ENCODE measurements around the gene ENOSF1.
A peak's percentile ranks its signal among the peaks of the same experiment; 100 is the strongest.
"Not testable (repeated sequence)": the region's sequence is repeated elsewhere in the genome, so short reads cannot be mapped to it uniquely, and the experiment has no call there.

Gene ENOSF1

DNA sequence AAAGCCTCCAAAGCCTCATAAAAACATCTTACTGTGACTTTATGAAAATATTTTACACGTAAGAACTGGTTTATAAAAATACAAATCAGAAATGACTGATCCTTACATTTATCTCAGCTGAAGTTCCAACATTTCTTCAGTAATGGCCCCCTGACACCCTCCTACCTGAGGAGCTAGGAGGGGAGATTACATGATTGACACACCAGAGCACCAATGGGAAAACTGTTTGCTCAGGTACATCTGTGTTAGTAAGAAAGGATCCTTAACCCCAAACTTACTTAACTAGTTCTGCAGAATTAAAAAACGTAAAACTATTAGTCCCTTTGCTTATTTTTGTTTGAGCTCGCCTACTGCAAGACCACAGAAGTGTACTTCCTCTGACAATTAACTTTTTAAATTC is 27.0 kb downstream of the ENOSF1 start:
- Mint-ChIP-seq H3K27me3 (no peaks in the 10 kb centered on the region), H3K27ac (no peak overlapping the region), H3K9me3 (no peaks in the 10 kb centered on the region), H3K4me1 (peaks cover 38% of the 10 kb centered on the region), H3K4me3 (no peak overlapping the region)
- no peak for DNase-seq
- no peak for ATAC-seq

DNA sequence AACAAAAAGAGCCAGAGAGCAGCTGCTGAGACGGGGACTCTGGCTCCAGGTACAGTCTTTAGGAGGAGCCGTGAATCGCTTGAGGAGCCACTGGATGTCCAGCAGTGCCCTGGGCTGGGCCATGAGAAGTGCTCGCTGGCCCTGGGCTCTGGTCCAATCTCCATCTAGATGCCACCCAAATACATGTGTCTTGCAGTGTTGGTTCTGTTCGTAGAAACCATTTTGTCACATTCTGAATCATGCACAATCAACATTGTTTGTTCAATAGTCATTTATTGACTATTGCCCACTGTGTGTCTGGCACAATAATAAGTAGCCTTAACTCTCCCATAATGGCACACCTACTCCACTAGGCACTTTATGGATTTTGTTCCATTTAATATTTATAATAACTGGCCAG is 28.9 kb downstream of the ENOSF1 start:
- H3K4me1 Mint-ChIP-seq: peaks cover 38% of the 10 kb centered on the region
- no peak for DNase-seq
- no peaks in the 10 kb centered on the region for H3K27me3 Mint-ChIP-seq
- H3K27ac Mint-ChIP-seq: no peak overlapping the region
- no peak overlapping the region for H3K4me3 Mint-ChIP-seq
- no peak for ATAC-seq
- H3K9me3 Mint-ChIP-seq: no peaks in the 10 kb centered on the region

DNA sequence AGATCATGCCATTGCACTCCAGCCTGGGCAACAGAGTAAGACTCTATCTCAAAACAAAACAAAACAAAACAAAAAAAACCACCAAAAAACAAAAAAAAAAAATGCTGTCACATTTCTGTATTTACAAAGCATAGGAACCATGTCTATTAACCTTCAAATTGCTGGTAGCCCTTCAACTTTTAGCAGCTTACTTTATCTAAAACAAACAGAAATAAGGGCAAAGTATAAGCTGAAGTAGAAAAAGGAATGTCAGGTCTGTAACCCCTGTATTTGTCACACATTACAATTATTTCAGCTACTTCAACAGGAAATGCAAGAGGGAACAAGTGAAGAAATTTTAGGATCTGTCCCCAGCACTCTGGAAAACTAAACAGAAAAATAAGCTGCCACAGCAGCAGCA is 29.6 kb downstream of the ENOSF1 start:
- no peaks in the 10 kb centered on the region for H3K9me3 Mint-ChIP-seq
- H3K4me1 Mint-ChIP-seq: peaks cover 38% of the 10 kb centered on the region
- ATAC-seq: no peak
- DNase-seq: no peak
- H3K27me3 Mint-ChIP-seq: no peaks in the 10 kb centered on the region
- H3K4me3 Mint-ChIP-seq: peak overlapping the region in 1 of 2 donors; percentile 36
- H3K27ac Mint-ChIP-seq: peak overlapping the region; percentile 95 to 98

DNA sequence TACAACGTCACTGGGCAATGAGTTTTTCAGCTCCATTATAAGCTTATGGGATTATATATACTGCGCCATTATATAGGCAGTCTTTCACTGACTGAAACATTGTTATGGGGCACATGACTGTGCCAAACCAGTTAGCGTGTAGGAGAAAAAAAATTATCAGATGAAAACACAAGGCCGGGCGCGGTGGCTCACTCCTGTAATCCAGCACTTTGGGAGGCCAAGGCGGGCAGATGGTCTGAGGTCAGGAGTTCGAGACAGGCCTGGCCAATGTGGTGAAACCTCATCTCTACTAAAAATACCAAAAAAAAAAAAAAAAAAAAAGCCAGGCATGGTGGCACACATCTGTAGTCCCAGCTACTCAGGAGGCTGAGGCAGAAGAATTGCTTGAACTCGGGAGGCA is 30.0 kb downstream of the ENOSF1 start:
- ATAC-seq, H3K27me3 Mint-ChIP-seq, H3K9me3 Mint-ChIP-seq, DNase-seq: not testable (repeated sequence)
- Mint-ChIP-seq H3K4me3 (peak overlapping the region; percentile 29 to 44), H3K4me1 (peaks cover 38% of the 10 kb centered on the region), H3K27ac (peak overlapping the region; percentile 95 to 98)

DNA sequence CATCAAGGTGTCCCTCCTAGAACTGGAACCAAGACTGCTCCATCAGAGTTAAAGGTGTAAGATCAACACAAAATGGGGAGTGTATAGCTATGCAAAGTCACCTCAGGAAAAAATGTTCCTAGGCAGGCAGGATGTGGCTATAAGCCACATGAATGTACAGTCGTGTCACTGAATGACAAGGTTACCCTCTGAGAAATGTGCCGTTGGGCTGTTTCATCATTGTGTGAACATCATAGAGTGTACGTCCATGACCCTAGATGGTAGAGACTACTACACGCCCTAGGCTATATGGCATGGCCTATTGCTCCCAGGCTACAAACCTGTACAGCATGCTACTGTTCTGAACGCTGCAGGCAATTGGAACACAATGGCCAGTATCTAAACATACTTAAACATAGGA is 30.4 kb downstream of the ENOSF1 start:
- DNase-seq: peak; percentile 49 to 77
- peaks cover 38% of the 10 kb centered on the region for H3K4me1 Mint-ChIP-seq
- no peaks in the 10 kb centered on the region for H3K9me3 Mint-ChIP-seq
- H3K4me3 Mint-ChIP-seq: peak overlapping the region; percentile 29 to 44
- no peaks in the 10 kb centered on the region for H3K27me3 Mint-ChIP-seq
- ATAC-seq: peak; percentile 99
- peak overlapping the region; percentile 97 to 98 for H3K27ac Mint-ChIP-seq

DNA sequence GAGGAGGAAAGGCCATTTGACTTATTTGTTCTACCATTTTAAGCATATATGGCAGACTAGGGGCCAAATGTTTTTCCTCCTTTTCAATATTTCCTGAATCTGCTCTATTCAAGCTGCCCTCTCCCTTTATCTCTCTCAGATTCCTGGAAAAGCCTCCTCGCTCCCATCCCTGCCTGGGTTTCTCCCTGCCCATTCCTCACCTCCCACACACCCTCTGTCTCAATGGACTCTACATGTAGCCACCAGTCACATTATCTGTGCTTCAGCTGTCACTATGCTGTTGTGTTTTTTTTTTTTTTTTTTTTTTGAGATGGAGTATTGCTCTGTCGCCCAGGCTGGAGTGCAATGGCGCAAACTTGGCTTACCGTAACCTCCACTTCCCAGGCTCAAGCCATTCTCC is 32.0 kb downstream of the ENOSF1 start:
- H3K9me3 Mint-ChIP-seq: no peaks in the 10 kb centered on the region
- H3K4me1 Mint-ChIP-seq: peaks cover 38% of the 10 kb centered on the region
- ATAC-seq (no peak), DNase-seq (no peak)
- no peaks in the 10 kb centered on the region for H3K27me3 Mint-ChIP-seq
- no peak overlapping the region for H3K4me3 Mint-ChIP-seq
- peak overlapping the region; percentile 44 to 82 for H3K27ac Mint-ChIP-seq

DNA sequence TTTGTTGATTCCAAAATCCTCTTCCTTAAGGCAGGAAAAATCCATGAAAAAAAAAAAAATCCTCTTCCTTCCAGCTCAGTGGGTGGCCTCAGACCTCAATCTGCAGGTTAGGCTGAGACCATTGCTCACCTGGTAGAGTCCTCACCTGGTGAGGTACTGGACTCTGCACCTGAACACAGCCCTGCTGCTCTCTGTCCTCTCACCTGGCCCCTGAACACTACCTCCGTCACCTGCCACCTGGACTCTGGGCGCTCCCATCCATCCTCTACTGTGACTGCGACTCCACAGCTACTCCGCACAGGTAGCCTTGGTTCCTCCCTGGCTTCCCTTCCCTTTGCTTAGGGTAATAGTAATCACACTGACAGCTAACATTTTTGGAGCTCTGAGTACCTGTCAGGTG is 32.9 kb downstream of the ENOSF1 start:
- H3K4me3 Mint-ChIP-seq: no peak overlapping the region
- peak overlapping the region; percentile 64 to 85 for H3K27ac Mint-ChIP-seq
- no peaks in the 10 kb centered on the region for H3K27me3 Mint-ChIP-seq
- ATAC-seq: no peak
- peaks cover 35% of the 10 kb centered on the region for H3K4me1 Mint-ChIP-seq
- DNase-seq: no peak
- H3K9me3 Mint-ChIP-seq: no peaks in the 10 kb centered on the region

DNA sequence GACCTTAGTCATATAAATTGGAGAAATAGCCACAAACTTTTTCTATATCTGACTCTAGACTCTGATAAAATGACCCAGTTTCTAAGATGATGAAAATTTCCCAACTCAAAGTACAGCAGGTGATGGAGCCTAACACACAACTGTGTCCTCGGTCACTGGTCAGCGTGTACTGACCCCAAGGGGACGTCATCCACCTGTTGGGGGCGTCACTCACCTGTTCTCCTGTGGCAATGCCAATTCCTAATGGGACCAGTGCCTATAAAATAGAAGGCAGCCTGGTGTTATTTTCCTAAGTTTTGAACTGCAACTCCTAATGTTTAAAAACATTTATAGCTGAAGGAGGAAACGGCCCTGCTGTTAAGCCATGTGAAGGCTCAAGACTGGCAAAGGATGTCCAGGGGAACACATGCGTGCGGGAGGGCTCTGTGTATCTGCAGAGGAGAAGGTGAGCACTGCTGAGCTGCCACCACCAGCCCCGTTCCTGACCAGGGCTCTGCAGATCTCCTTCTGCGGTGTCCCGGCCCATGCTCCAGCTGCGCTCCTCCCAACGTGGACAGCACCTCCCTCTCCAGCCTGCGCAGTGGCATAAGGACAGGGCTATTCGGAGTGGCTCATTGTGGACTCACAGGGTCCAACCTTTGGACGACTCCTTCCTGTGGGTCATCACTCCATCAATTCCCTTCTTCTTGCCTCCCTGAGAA is 33.8 kb downstream of the ENOSF1 start:
- Mint-ChIP-seq H3K27ac (no peak overlapping the region), H3K4me3 (no peak overlapping the region), H3K9me3 (no peaks in the 10 kb centered on the region), H3K4me1 (peaks cover 27% of the 10 kb centered on the region), H3K27me3 (no peaks in the 10 kb centered on the region)
- DNase-seq: no peak
- ATAC-seq: no peak

DNA sequence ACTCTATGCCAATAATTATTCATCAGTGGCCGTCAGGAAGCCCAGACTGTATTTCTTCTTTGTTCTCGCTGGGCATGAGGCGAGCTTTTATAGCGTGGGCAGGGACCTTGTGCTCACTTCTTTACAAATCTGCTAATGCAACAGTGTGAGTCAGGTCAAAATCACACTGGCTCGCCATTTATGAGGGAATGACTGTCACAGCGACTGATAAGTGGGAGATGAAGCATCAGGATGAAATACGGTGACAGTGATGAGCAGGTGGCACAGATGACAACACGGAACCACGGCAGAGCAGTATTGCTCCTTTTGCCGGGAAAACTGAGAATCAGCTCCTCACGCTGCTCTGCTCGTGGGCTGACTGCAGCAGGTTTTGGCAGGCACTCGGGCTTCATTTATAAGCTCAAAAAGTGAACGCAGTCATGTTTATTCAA is 34.5 kb downstream of the ENOSF1 start:
- DNase-seq: no peak
- H3K9me3 Mint-ChIP-seq: no peaks in the 10 kb centered on the region
- peaks cover 21% of the 10 kb centered on the region for H3K4me1 Mint-ChIP-seq
- ATAC-seq: no peak
- H3K27ac Mint-ChIP-seq: no peak overlapping the region
- no peak overlapping the region for H3K4me3 Mint-ChIP-seq
- no peaks in the 10 kb centered on the region for H3K27me3 Mint-ChIP-seq

DNA sequence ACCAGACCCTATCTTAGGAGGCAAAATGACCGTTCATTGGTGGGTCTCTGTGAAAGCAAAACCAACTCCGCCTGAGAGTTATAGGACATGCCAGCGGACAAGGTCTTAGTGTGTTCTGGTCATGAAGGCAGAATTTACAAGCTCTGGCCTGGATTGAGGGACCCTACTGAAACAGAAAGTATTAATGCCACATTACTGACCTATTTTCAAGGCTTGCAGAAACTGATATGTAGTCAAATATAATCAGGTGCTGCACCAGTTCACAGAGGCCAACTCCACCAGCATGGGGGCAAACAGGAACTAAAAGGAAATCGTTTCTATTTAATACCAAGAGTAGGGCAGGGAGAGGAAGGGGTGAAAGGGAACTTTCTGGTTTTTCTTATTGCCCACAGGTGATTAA is 35.3 kb downstream of the ENOSF1 start:
- Mint-ChIP-seq H3K27ac (peak overlapping the region in 1 of 2 donors; percentile 84), H3K9me3 (no peaks in the 10 kb centered on the region), H3K4me3 (no peak overlapping the region), H3K4me1 (peaks cover 12% of the 10 kb centered on the region), H3K27me3 (no peaks in the 10 kb centered on the region)
- no peak for DNase-seq
- no peak for ATAC-seq

DNA sequence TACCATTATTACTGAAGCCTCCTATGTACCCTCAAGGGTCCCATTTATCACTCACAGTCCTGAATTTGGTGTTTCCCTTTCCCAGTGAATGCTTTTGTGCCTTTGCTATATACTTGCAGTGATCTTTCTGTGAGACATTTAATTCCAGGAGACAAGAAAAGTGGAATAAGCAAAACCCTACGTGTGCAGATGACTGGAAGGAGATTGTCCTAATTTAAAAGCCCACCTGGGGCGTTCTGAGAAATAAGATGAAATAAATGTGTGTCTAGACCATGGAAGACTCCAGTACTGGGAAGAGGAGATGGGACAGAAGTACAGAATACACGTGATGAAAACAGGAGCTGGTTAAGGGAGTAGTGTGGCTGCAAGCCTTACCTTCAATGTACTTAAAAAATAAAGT is 35.7 kb downstream of the ENOSF1 start:
- H3K4me3 Mint-ChIP-seq: no peak overlapping the region
- no peak for ATAC-seq
- DNase-seq: no peak
- no peak overlapping the region for H3K27ac Mint-ChIP-seq
- no peaks in the 10 kb centered on the region for H3K9me3 Mint-ChIP-seq
- peaks cover 8% of the 10 kb centered on the region for H3K4me1 Mint-ChIP-seq
- H3K27me3 Mint-ChIP-seq: no peaks in the 10 kb centered on the region

DNA sequence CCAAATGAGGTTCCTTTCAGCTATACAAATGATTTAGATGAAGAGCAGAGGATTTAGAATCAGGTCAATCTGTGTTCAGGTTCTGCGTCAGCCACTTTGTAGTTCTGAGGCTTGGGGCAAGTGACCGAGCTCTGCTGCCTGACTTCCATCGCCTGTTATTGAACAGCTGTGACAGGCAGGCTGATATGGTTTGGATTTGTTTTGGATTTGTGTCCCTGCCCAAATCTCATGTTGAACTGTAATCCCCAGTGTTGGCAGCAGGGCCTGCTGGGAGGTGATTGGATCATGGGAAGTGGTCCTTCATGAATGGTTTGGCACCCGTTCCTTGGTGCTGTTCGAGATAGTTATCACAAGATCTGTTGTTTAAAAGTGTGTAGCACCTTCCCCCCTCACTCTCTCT is 36.4 kb downstream of the ENOSF1 start:
- H3K27me3 Mint-ChIP-seq: no peaks in the 10 kb centered on the region
- H3K27ac Mint-ChIP-seq: peak overlapping the region in 1 of 2 donors; percentile 27
- peak; percentile 14 for ATAC-seq
- no peak overlapping the region for H3K4me3 Mint-ChIP-seq
- no peaks in the 10 kb centered on the region for H3K9me3 Mint-ChIP-seq
- peaks cover 2% of the 10 kb centered on the region for H3K4me1 Mint-ChIP-seq
- DNase-seq: no peak

DNA sequence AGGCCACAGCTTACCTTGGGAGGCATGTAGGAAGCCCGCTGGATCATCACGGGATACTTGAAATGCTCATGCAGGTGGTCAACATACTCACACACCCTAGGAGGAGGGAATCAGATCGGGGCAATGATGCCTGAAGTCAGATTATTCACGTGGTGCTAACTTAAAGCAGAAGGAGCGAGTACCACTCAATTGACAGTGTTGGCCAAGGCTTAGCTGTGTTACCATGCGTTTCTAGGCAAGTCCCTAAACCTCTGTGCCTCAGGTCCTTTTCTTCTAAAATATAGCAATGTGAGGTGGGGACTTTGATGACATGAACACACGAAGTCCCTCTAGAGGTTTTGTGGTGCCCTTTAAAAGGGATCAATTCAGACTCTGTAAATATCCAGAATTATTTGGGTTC is 37.1 kb downstream of the ENOSF1 start:
- Mint-ChIP-seq H3K4me3 (no peak overlapping the region), H3K27ac (peak overlapping the region in 1 of 2 donors; percentile 27), H3K9me3 (no peaks in the 10 kb centered on the region), H3K27me3 (no peaks in the 10 kb centered on the region), H3K4me1 (no peaks in the 10 kb centered on the region)
- DNase-seq (no peak), ATAC-seq (peak; percentile 4)

DNA sequence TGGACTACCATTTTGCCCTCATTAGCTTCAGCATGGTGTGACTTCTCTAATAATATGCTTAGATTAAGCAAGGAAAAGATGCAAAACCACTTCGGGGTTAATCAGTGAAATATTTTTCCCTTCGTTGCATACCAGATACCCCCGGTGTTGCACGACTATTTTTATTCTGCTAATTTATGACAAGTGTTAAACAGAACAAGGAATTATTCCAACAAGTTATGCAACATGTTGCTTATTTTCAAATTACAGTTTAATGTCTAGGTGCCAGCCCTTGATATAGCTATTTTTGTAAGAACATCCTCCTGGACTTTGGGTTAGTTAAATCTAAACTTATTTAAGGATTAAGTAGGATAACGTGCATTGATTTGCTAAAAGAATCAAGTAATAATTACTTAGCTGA is 38.7 kb downstream of the ENOSF1 start:
- Mint-ChIP-seq H3K27ac (no peak overlapping the region), H3K4me3 (no peak overlapping the region), H3K27me3 (no peaks in the 10 kb centered on the region), H3K9me3 (no peaks in the 10 kb centered on the region), H3K4me1 (no peaks in the 10 kb centered on the region)
- ATAC-seq (no peak), DNase-seq (no peak)

DNA sequence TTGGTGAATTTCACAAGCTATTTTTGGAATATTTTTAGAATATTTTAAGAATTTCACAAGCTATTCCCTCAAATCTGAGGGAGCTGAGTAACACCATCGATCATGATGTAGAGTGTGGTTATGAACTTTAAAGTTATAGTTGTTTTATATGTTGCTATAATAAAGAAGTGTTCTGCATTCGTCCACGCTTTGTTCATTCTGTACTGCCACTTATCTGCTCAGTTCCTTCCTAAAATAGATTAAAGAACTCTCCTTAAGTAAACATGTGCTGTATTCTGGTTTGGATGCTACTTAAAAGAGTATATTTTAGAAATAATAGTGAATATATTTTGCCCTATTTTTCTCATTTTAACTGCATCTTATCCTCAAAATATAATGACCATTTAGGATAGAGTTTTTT is 39.1 kb downstream of the ENOSF1 start:
- Mint-ChIP-seq H3K4me3 (no peak overlapping the region), H3K27ac (no peak overlapping the region), H3K9me3 (no peaks in the 10 kb centered on the region), H3K4me1 (no peaks in the 10 kb centered on the region), H3K27me3 (no peaks in the 10 kb centered on the region)
- ATAC-seq (no peak), DNase-seq (no peak)

DNA sequence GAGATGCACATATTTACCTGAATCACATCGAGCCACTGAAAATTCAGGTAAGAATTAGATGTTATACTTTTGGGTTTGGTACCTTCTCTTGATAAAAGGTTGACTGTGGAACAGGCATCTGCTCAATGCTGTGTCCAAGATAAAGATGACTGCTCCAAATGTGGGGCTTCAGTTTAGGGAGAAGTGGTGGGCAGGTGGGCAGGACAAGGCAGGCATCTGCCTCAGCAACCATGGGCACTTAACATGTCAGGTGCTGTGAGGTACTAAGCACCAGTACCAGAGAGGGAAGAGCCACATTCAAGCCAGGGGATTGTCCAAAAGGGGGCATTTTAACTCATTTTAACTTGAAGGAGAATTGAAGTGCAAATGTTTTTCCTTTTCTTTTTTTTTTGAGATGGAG is 41.0 kb downstream of the ENOSF1 start:
- peak overlapping the region; percentile 40 to 67 for H3K27ac Mint-ChIP-seq
- DNase-seq: no peak
- H3K4me3 Mint-ChIP-seq: no peak overlapping the region
- no peak for ATAC-seq
- no peaks in the 10 kb centered on the region for H3K27me3 Mint-ChIP-seq
- peaks cover 5 to 7% of the 10 kb centered on the region in 2 donors for H3K9me3 Mint-ChIP-seq
- H3K4me1 Mint-ChIP-seq: peaks cover 5% of the 10 kb centered on the region

DNA sequence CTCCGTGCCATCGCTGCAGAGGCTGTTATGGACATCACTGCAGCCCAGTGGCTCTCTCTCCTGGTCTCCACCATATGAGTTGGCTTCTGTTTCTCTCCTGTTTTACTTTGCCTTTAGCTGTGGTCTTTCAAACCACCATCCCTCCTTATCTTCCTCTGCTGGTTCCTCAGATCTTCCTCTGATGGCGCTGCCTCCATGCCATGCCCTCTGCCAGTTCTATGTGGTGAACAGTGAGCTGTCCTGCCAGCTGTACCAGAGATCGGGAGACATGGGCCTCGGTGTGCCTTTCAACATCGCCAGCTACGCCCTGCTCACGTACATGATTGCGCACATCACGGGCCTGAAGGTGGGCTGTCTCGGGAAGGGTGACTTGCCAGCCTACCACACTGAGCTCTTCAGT is 41.9 kb downstream of the ENOSF1 start:
- H3K9me3 Mint-ChIP-seq: peaks cover 5 to 9% of the 10 kb centered on the region in 2 donors
- ATAC-seq: no peak
- no peaks in the 10 kb centered on the region for H3K27me3 Mint-ChIP-seq
- H3K4me3 Mint-ChIP-seq: no peak overlapping the region
- peak overlapping the region in 1 of 2 donors; percentile 61 for H3K27ac Mint-ChIP-seq
- H3K4me1 Mint-ChIP-seq: peaks cover 5% of the 10 kb centered on the region
- no peak for DNase-seq
